Suprapubic skin (tissue), 4 donors: ENCODE data around the gene ZXDB. TPM values are rescaled to one million over a fixed set of nuclear protein-coding genes. Genes with fewer than 3 reads are reported as not detected.
"Not testable (repeated sequence)": the region's sequence is repeated elsewhere in the genome, so short reads cannot be mapped to it uniquely, and the experiment has no call there.

Source experiments
- DNase-seq, 2 donors: peaks; one replicate each; pipeline ENCODE4 v3.0.0-alpha.2; 2019; ENCODE audit warnings: low spot score in 2 of 2
- H3K27ac ChIP-seq: fragments of 200-600 bp; sonication (generic); one replicate; pipeline ENCODE4 v1.5.1; 2019
- H3K27me3 ChIP-seq: fragments of 200-600 bp; sonication (generic); one replicate; pipeline ENCODE4 v1.5.1; 2019
- H3K36me3 ChIP-seq: fragments of 200-600 bp; sonication (generic); one replicate; pipeline ENCODE4 v1.5.1; 2019
- H3K4me1 ChIP-seq: fragments of 200-600 bp; sonication (generic); one replicate; pipeline ENCODE4 v1.5.1; 2019
- H3K4me3 ChIP-seq: fragments of 200-600 bp; sonication (generic); one replicate; pipeline ENCODE4 v1.5.1; 2019; ENCODE audit warnings: mild to moderate bottlenecking
- H3K9me3 ChIP-seq: fragments of 200-600 bp; sonication (generic); one replicate; pipeline ENCODE4 v1.5.1; 2019
- CTCF ChIP-seq, 2 donors: fragments of 200-600 bp in 1 of 2; fragments of 450-650 bp in 1 of 2; sonication (generic) in 1 of 2; IDR thresholded peaks; one replicate each; pipeline ENCODE4 v1.5.1; 2016 to 2019; ENCODE audit warnings: antibody characterized with exemption in 2 of 2, mild to moderate bottlenecking in 1 of 2, moderate library complexity in 1 of 2
- EP300 ChIP-seq: sonication (generic); formaldehyde crosslinking; IDR thresholded peaks from one replicate; pipeline ENCODE4 v1.6.1; 2017; ENCODE audit warnings: antibody characterized with exemption
- POLR2A ChIP-seq, 2 donors: fragments of 450-650 bp; IDR thresholded peaks; one replicate each; pipeline ENCODE4 v1.6.1; 2017; ENCODE audit warnings: antibody characterized with exemption in 2 of 2, mild to moderate bottlenecking in 2 of 2, moderate library complexity in 2 of 2
- POLR2AphosphoS5 ChIP-seq, 3 donors: sonication (generic); formaldehyde crosslinking; IDR thresholded peaks; one replicate each; pipeline ENCODE4 v1.6.1; 2017; ENCODE audit warnings: antibody characterized with exemption in 3 of 3
- WGBS: methylation state at CpG from one replicate; pipeline ENCODE4 v1.1.5; 2018; 5-methylcytosine and 5-hydroxymethylcytosine counted together
- total RNA-seq, 4 donors: library from RNA; depleted of rRNA; stranded (reverse); fragments of >200 nt; gene quantifications; one replicate each; pipeline ENCODE4 v1.1.0, GENCODE V29; 2016

The ZXDB gene
- 10 to 100 TPM; 17.5 to 26.1 (median 21.4) TPM for total RNA-seq

DNA sequence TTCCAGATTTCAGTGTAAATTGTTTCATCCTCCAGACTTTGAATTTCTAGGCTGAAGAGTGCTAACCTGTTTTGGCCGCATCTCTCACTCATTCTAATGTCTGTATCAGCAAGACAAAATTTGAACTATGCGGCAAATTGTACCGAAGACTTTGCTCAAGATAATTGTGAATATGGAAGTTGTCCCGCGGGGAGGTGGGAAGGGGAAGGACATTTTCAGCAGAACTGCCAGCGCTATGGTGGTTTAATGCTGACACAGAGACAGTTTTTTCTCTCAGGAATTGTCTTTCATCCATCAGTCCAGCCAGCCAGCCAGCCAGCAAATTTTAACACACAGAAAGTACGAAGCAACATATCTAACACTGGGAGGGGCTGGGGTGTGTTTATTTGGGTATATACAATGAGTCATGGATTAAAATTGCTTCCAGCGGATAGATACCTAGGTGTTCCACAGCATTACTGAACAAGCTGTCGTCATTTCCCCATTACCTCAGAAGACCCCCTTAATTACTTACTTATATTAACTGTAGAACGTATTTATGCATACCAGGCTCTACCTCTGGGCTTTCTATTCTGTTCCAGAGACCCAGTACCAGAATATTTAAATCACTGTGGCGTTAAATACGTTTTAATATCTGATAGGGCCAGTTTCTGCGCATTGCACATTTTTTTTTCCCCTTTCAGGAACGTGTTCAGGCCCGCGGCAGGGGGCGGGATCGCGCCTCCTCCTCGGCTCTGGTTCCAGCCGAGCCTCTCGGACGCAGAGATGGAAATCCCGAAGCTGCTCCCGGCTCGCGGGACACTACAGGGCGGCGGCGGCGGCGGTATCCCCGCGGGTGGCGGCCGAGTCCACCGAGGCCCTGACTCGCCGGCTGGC, at the start of gene ZXDB:
ZXDB (plus strand) TSS at position 728 of the 876 bp plus-strand sequence; CDS start at position 766, 38 bp downstream.
- Histone ChIP-seq H3K27ac (peak within 1 kb of the TSS; percentile 97), H3K4me1 (peaks cover 28% of the 10 kb centered on the region), H3K4me3 (peak within 1 kb of the TSS; percentile 69)
- 25% methylated on average over 16 of the region's 39 CpGs for WGBS
- not testable (repeated sequence) for H3K36me3 ChIP-seq, H3K27me3 ChIP-seq, H3K9me3 ChIP-seq, DNase-seq

- TF ChIP-seq POLR2A (IDR thresholded peaks at IDR 0.05) = no peak
- no peak for TF ChIP-seq POLR2AphosphoS5 (IDR thresholded peaks at IDR 0.05)
- TF ChIP-seq CTCF (IDR thresholded peaks at IDR 0.05) = no peak
- TF ChIP-seq EP300 = no peak
- Histone ChIP-seq H3K9me3 (no peaks in the 10 kb centered on the region), H3K27ac (no peak overlapping the region), H3K4me1 (no peaks in the 10 kb centered on the region), H3K27me3 (no peaks in the 10 kb centered on the region), H3K36me3 (no peaks in the 10 kb centered on the region), H3K4me3 (no peak overlapping the region)
- 78% methylated on average over 3 of the region's 4 CpGs for WGBS
- no peak for DNase-seq
These were observed 26.6 kb upstream of the ZXDB start for GRCh38 chrX:57565198-57565597.

GRCh38 chrX:57573754-57574153, 18.1 kb upstream of the ZXDB start:
- 12% methylated on average over 2 of the region's 2 CpGs for WGBS
- no peaks in the 10 kb centered on the region for H3K36me3 ChIP-seq
- no peaks in the 10 kb centered on the region for H3K4me1 ChIP-seq
- H3K27me3 ChIP-seq = no peaks in the 10 kb centered on the region
- H3K9me3 ChIP-seq = no peaks in the 10 kb centered on the region
- no peak overlapping the region for H3K27ac ChIP-seq
- TF ChIP-seq CTCF (IDR thresholded peaks at IDR 0.05) (peak in 1 of 2 donors; percentile 11), EP300 (no peak)
- no peak overlapping the region for H3K4me3 ChIP-seq
- DNase-seq = no peak

- H3K36me3 ChIP-seq, H3K4me1 ChIP-seq, H3K27ac ChIP-seq, H3K27me3 ChIP-seq, DNase-seq, H3K9me3 ChIP-seq, H3K4me3 ChIP-seq: not testable (repeated sequence)
- WGBS = 70% methylated on average over 9 of the region's 9 CpGs
These were observed 8.9 kb upstream of the ZXDB start for GRCh38 chrX:57582948-57583347.

DNA sequence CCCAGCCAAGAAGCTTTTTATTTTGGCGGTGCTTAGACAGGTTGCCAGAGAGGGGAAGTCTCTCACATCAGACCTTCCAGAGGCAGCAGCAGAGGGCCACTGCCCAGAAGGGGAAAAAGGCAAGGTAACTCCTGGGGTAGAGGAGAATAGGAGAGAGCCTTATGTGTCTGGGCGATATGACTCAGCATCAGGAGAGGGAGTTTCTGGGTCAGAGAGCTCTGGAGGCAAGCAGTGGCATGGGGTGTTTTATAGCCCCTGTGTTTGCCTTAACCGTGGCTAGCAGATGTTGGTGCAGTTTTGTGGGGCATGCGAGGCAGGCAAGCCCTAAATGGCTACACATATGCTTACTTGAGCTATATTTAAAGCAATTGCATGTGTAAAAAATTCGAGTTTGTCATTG, 8.3 kb upstream of the ZXDB start:
- no peaks in the 10 kb centered on the region for H3K36me3 ChIP-seq
- no peaks in the 10 kb centered on the region for H3K9me3 ChIP-seq
- no peak overlapping the region for H3K27ac ChIP-seq
- H3K4me3 ChIP-seq = no peak overlapping the region
- H3K27me3 ChIP-seq = no peaks in the 10 kb centered on the region
- no peaks in the 10 kb centered on the region for H3K4me1 ChIP-seq
- no peak for DNase-seq
- 47% methylated on average over 5 of the region's 5 CpGs for WGBS
- TF ChIP-seq POLR2AphosphoS5 (IDR thresholded peaks at IDR 0.05) = no peak
- TF ChIP-seq EP300 = no peak
- TF ChIP-seq POLR2A (IDR thresholded peaks at IDR 0.05) = no peak
- TF ChIP-seq CTCF (IDR thresholded peaks at IDR 0.05) = no peak

DNA sequence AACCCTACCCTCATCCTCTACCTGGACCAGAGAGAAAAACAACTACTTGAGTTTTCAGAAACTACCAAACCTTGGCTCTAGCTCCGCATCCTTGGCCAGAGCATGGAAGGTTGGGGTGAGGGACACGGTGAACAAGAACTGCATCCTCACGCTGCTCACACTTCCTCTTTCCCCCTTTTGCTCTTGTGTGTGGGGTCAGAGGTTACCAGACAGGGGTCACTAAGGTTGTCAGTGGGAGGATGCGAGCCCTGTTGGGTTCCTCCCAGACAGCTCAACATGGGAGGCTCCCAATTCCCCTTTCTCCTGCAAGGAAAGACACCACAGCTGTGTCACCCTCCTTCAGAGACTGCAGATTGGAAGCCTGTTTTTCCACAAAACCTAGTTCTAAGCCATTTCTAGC, 5.5 kb upstream of the ZXDB start:
- TF ChIP-seq POLR2A (IDR thresholded peaks at IDR 0.05) (no peak), CTCF (IDR thresholded peaks at IDR 0.05) (no peak), POLR2AphosphoS5 (IDR thresholded peaks at IDR 0.05) (no peak), EP300 (no peak)
- no peak overlapping the region for H3K27ac ChIP-seq
- no peaks in the 10 kb centered on the region for H3K36me3 ChIP-seq
- no peak overlapping the region for H3K4me3 ChIP-seq
- no peak for DNase-seq
- H3K27me3 ChIP-seq = no peaks in the 10 kb centered on the region
- H3K4me1 ChIP-seq = peaks cover 9% of the 10 kb centered on the region
- H3K9me3 ChIP-seq = no peaks in the 10 kb centered on the region
- WGBS = 81% methylated on average over 4 of the region's 4 CpGs
